HG03280 (cell line): ENCODE measurements around the gene LAMC2.
"Not testable (repeated sequence)": the region's sequence is repeated elsewhere in the genome, so short reads cannot be mapped to it uniquely, and the experiment has no call there.

Source experiments
- ATAC-seq: cut with Tn5 transposase; IDR thresholded peaks from one replicate; pipeline ENCODE4 v1.9.1; 2021; ENCODE audit warnings: mild to moderate bottlenecking, moderate library complexity; ENCODE audit not compliant: unreplicated experiment

Gene LAMC2

GRCh38 chr1:183255073-183255472 is 69.0 kb downstream of the LAMC2 start:
- no peak for ATAC-seq

GRCh38 chr1:183259924-183260323 is 73.9 kb downstream of the LAMC2 start:
- no peak for ATAC-seq

GRCh38 chr1:183262628-183263200 is 76.7 kb downstream of the LAMC2 start:
- no peak for ATAC-seq

GRCh38 chr1:183263886-183264602 is 78.0 kb downstream of the LAMC2 start:
- no peak for ATAC-seq

- ATAC-seq, result no peak
Observed at GRCh38 chr1:183267646-183268431, 81.8 kb downstream of the LAMC2 start.

GRCh38 chr1:183270541-183271141 is 84.6 kb downstream of the LAMC2 start:
- no peak for ATAC-seq

- ATAC-seq, result no peak
Observed at GRCh38 chr1:183272390-183272848, 86.4 kb downstream of the LAMC2 start.

- no peak for ATAC-seq
Observed at GRCh38 chr1:183273300-183273699, 87.2 kb downstream of the LAMC2 start.

GRCh38 chr1:183273984-183274383 is 87.9 kb downstream of the LAMC2 start:
- ATAC-seq, result not testable (repeated sequence)

- ATAC-seq, result no peak
Observed at GRCh38 chr1:183274836-183275235, 88.8 kb downstream of the LAMC2 start.

GRCh38 chr1:183275322-183275721 is 89.3 kb downstream of the LAMC2 start:
- no peak for ATAC-seq

- no peak for ATAC-seq
Observed at GRCh38 chr1:183276386-183277080, 90.5 kb downstream of the LAMC2 start.

GRCh38 chr1:183277821-183278738 is 92.0 kb downstream of the LAMC2 start:
- no peak for ATAC-seq

- no peak for ATAC-seq
Observed at GRCh38 chr1:183278739-183279591, 92.9 kb downstream of the LAMC2 start.

GRCh38 chr1:183279835-183280234 is 93.8 kb downstream of the LAMC2 start:
- ATAC-seq, result no peak

- ATAC-seq, result no peak
Observed at GRCh38 chr1:183281039-183281438, 95.0 kb downstream of the LAMC2 start.

GRCh38 chr1:183281553-183282091 is 95.6 kb downstream of the LAMC2 start:
- peak; percentile 70 for ATAC-seq

GRCh38 chr1:183282101-183282855 is 96.2 kb downstream of the LAMC2 start:
- no peak for ATAC-seq
